ENCODE measurements around the gene ANO8.

Gene ANO8, protein sequence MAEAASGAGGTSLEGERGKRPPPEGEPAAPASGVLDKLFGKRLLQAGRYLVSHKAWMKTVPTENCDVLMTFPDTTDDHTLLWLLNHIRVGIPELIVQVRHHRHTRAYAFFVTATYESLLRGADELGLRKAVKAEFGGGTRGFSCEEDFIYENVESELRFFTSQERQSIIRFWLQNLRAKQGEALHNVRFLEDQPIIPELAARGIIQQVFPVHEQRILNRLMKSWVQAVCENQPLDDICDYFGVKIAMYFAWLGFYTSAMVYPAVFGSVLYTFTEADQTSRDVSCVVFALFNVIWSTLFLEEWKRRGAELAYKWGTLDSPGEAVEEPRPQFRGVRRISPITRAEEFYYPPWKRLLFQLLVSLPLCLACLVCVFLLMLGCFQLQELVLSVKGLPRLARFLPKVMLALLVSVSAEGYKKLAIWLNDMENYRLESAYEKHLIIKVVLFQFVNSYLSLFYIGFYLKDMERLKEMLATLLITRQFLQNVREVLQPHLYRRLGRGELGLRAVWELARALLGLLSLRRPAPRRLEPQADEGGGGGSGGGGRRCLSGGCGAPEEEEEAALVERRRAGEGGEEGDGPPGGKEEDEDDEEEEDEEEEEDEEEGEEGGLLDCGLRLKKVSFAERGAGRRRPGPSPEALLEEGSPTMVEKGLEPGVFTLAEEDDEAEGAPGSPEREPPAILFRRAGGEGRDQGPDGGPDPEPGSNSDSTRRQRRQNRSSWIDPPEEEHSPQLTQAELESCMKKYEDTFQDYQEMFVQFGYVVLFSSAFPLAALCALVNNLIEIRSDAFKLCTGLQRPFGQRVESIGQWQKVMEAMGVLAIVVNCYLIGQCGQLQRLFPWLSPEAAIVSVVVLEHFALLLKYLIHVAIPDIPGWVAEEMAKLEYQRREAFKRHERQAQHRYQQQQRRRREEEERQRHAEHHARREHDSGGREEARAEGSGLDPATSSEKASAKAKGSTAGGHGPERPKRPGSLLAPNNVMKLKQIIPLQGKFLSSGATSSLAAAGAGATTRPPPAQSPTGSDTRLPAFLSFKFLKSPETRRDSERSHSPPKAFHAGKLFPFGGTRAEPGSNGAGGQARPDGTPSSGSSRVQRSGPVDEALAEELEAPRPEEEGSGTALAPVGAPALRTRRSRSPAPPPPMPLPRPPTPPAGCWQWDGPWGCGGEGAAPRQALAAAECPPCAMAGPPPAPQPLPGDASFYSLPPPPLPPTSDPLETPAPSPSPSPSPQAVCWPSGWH

DNA sequence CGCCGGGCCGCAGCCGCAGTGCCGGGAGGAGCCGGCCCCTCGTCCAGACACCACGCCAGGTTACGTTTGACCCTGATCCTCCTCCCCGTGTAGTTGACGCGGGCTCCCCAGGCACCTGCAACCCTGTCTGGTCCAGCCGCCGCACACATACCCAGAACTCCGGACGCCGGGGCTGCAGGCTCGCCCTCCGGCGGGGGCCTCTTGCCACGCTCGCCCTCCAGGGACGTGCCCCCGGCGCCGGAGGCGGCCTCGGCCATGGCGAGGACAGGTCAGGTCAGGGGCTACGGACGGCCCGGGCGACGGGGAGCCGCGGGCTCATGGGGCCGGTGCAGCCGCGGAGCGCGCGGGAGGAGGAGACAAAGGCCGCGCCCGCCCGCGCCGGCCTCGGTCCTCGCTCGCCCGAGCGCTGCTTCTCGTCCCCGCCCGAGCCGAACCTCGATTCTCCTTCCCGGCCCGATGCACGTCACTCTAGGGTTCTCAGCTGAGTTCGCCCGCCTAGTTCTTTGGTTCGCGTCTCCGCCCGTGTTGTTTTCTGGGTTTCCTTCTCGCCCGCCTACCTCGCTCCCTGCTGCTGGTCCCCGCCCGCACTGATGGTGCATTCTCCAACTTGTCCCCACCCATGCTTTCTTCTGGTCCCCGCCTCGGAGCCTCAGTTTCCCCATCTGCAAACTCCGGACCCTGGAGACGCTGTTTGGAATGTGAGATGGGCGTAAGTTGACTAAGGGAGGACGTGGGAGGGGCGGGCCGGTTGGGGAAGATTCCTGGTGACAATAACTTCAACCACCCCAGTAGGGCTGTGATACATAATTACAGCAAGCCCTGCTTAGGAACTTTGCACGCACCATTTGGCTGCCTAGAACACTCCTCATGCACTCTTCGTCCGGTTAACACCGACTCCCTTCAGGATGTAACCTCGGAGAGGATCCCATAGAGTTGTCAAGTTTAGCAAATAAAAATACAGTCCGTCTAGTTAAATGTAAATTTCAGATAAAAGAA is at the start of gene ANO8:
Gene ANO8 (minus strand): TSS at position 442 of the 996 bp plus-strand sequence. CDS start 185 bp downstream, at position 257.
- peak; percentile 89 for DNase-seq (ENCODE audit: extremely low spot score)
- CTCF ChIA-PET = interaction anchor here (1.0 to 2.2 kb wide), 9 partner anchors 9 to 57 kb away, joined by 3 to 8 read pairs (median 4); partner anchors contain the start of gene MRPL34
- POLR2A ChIA-PET = interaction anchor here (1.1 kb wide), 1 partner anchor 14 kb away, joined by 3 read pairs; no protein-coding TSS in a partner anchor
- TF ChIP-seq, protein P1, sequence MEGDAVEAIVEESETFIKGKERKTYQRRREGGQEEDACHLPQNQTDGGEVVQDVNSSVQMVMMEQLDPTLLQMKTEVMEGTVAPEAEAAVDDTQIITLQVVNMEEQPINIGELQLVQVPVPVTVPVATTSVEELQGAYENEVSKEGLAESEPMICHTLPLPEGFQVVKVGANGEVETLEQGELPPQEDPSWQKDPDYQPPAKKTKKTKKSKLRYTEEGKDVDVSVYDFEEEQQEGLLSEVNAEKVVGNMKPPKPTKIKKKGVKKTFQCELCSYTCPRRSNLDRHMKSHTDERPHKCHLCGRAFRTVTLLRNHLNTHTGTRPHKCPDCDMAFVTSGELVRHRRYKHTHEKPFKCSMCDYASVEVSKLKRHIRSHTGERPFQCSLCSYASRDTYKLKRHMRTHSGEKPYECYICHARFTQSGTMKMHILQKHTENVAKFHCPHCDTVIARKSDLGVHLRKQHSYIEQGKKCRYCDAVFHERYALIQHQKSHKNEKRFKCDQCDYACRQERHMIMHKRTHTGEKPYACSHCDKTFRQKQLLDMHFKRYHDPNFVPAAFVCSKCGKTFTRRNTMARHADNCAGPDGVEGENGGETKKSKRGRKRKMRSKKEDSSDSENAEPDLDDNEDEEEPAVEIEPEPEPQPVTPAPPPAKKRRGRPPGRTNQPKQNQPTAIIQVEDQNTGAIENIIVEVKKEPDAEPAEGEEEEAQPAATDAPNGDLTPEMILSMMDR (IDR thresholded peaks at IDR 0.05; ENCODE audit: control extremely low read depth, extremely low read depth, low read depth, missing control alignments) = no peak

GRCh38 chr19:17380426-17381138 is 45.9 kb upstream of the ANO8 start:
- POLR2A ChIA-PET = interaction anchor here (0.6 kb wide), 1 partner anchor 78 kb away, joined by 8 read pairs; no protein-coding TSS in a partner anchor
- TF ChIP-seq, protein P1 (IDR thresholded peaks at IDR 0.05; ENCODE audit: control extremely low read depth, extremely low read depth, low read depth, missing control alignments) = no peak
- no peak for DNase-seq (ENCODE audit: extremely low spot score)
- CTCF ChIA-PET = interaction anchor here (0.8 to 1.6 kb wide), 2 partner anchors 9 to 33 kb away, joined by 3 to 6 read pairs; no protein-coding TSS in a partner anchor

DNA sequence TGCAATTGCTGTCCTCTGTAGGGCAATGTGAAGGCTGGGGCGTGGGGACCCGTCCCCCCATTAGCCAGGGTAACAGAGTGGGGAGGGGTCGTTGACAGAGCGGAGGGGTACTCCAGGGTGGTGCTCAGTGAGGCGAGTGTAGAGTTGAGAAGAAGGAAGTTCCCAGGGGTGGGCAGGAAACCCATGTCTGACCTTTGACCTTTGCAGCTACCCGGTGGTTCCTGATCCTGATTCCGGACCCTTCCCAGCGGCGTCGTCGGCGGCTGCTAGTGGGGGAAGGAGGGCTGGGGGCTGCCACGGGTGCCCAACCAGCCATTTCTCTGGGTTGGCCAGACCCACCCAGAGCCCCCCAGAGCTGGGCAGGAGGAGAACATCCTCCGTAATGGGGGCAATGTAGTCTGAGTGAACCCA is 44.6 kb upstream of the ANO8 start:
- CTCF ChIA-PET = interaction anchor here (0.8 kb wide), 1 partner anchor 15 kb away, joined by 3 read pairs; the partner anchor contains the start of gene CCDC194
- TF ChIP-seq, protein P1 (IDR thresholded peaks at IDR 0.05; ENCODE audit: control extremely low read depth, extremely low read depth, low read depth, missing control alignments) = no peak
- POLR2A ChIA-PET = no interaction called here
- peak; percentile 15 for DNase-seq (ENCODE audit: extremely low spot score)

DNA sequence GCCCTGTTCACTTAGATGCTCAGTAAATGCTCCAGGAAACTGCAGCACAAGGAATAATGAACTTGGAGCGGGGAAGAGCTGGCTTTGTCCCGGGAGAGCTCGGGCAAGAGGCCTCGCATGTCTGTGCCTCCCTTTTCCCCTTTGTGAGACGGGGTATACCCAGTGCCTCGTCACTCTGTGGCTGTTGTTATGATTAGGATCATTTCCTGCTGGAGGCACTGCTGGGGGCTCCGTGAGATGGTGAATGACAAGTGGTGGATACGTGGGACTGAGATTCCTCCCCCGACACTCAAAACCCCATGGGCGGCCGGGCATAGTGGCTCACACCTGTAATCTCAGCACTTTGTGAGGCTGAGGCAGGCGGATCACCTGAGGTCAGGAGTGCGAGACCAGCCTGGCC is 43.6 kb upstream of the ANO8 start:
- POLR2A ChIA-PET = no interaction called here
- DNase-seq (ENCODE audit: extremely low spot score) = no peak
- TF ChIP-seq, protein P1 (IDR thresholded peaks at IDR 0.05; ENCODE audit: control extremely low read depth, extremely low read depth, low read depth, missing control alignments) = no peak
- CTCF ChIA-PET = interaction anchor here (0.9 to 3.5 kb wide), 3 partner anchors 9 to 30 kb away, joined by 3 to 11 read pairs (median 4); no protein-coding TSS in a partner anchor

GRCh38 chr19:17376935-17377600 is 42.4 kb upstream of the ANO8 start, which contains the start of gene PLVAP:
Gene PLVAP, minus strand, starts transcription at chr19:17377342. Its CDS starts 54 bp downstream, at chr19:17377288.
- DNase-seq (ENCODE audit: extremely low spot score) = no peak
- ChIA-PET POLR2A (no interaction called here), CTCF (interaction anchor here (1.0 to 3.5 kb wide), 4 partner anchors 9 to 43 kb away, joined by 3 to 11 read pairs (median 9); partner anchors contain the start of gene MVB12A)
- TF ChIP-seq, protein P1 (IDR thresholded peaks at IDR 0.05; ENCODE audit: control extremely low read depth, extremely low read depth, low read depth, missing control alignments) = no peak
